HCT116 (cell line): ENCODE measurements around the gene ADAM23. TPM values are rescaled to one million over a fixed set of nuclear protein-coding genes. Genes with fewer than 3 reads are reported as not detected.

Source experiments
- ATAC-seq: fragments of 200-7000 bp; cut with Tn5 transposase; 2 replicates; pipeline ENCODE4 v1.9.1; 2020; ENCODE audit warnings: mild to moderate bottlenecking, moderate library complexity
- BruUV-seq: library from RNA; stranded (reverse); fragments of 400-500 nt; replicated peaks from 2 replicates; lab custom pipeline; 2021; lab: Mats Ljungman, UMichigan
- CTCF ChIA-PET: fragments of 300-600 bp; sonication (Branson Sonifier 250); formaldehyde crosslinking; loops from one replicate; lab custom pipeline; 2021; ENCODE audit warnings: antibody characterized with exemption; lab: Charles Lee
- POLR2A ChIA-PET: fragments of 300-600, 350-600 bp; sonication (Branson Sonifier 250); formaldehyde crosslinking; loops from one replicate; lab custom pipeline; 2021; ENCODE audit warnings: antibody characterized with exemption; lab: Charles Lee
- RAD21 ChIA-PET, 2 experiments: fragments of 300-600 bp; sonication (Branson Sonifier 250); formaldehyde crosslinking; loops; one replicate each; lab custom pipeline; 2023; ENCODE audit warnings: low total read pairs in 2 of 2; ENCODE audit not compliant: uncharacterized antibody in 2 of 2, unreplicated experiment in 2 of 2, low non-redundant PET in 1 of 2; lab: Charles Lee
- DNase-seq: peaks from one replicate; pipeline ENCODE4 v3.0.0-alpha.2; 2010; ENCODE audit warnings: low read depth, low spot score
- H2AFZ ChIP-seq: fragments of 200-600 bp; shearing (Covaris generic), sonication (generic); 2 replicates; pipeline ENCODE4 v1.6.1; 2017; ENCODE audit warnings: low read depth, mixed run types, mixed read lengths, antibody characterized with exemption, low read length; ENCODE audit not compliant: poor library complexity, severe bottlenecking
- H3K27ac ChIP-seq: 2 replicates; pipeline ENCODE4 v1.5.1; 2012; ENCODE audit warnings: low read depth, low read length
- H3K27me3 ChIP-seq: fragments of 200-600 bp; sonication (generic); 2 replicates; pipeline ENCODE4 v1.6.1; 2016; ENCODE audit warnings: mixed run types, low read length, mixed read lengths; ENCODE audit not compliant: insufficient read depth
- H3K36me3 ChIP-seq, 2 experiments: fragments of 200-500 bp in 1 of 2; fragments of 200-600 bp in 1 of 2; sonication (Bioruptor generic) in 1 of 2; sonication (generic) in 1 of 2; 2 replicates each; pipeline versions ENCODE4 v1.5.1 to v1.6.1; 2014 to 2016; ENCODE audit warnings: low read length in 2 of 2, inconsistent platforms in 1 of 2, mixed read lengths in 1 of 2, mixed run types in 1 of 2; ENCODE audit not compliant: insufficient read depth in 2 of 2, control insufficient read depth in 1 of 2
- H3K4me1 ChIP-seq, 2 experiments: fragments of 200-600 bp in 1 of 2; sonication (generic) in 1 of 2; 2 replicates each; pipeline versions ENCODE4 v1.5.1 to v1.6.1; 2012 to 2017; ENCODE audit warnings: low read length in 2 of 2, inconsistent platforms in 1 of 2, mild to moderate bottlenecking in 1 of 2, mixed read lengths in 1 of 2, mixed run types in 1 of 2, moderate library complexity in 1 of 2; ENCODE audit not compliant: insufficient read depth in 2 of 2, control insufficient read depth in 1 of 2
- H3K4me2 ChIP-seq: fragments of 200-600 bp; sonication (generic); 2 replicates; pipeline ENCODE4 v1.6.1; 2017; ENCODE audit warnings: mixed run types, low read length, mixed read lengths
- H3K4me3 ChIP-seq, 2 experiments: fragments of 200-600 bp in 1 of 2; sonication (generic) in 1 of 2; replicated peaks in 1 of 2; 2 replicates each; pipeline ENCODE4 v1.5.1; 2011 to 2016; ENCODE audit warnings: low read length in 2 of 2, control low read depth in 1 of 2, low read depth in 1 of 2, mild to moderate bottlenecking in 1 of 2, mixed read lengths in 1 of 2, mixed run types in 1 of 2
- H3K79me2 ChIP-seq: fragments of 200-600 bp; sonication (generic); 2 replicates; pipeline ENCODE4 v1.6.1; 2017; ENCODE audit warnings: mild to moderate bottlenecking, mixed run types, low read length, moderate library complexity, mixed read lengths; ENCODE audit not compliant: insufficient read depth
- H3K9ac ChIP-seq: fragments of 200-600 bp; sonication (generic); 2 replicates; pipeline ENCODE4 v1.6.1; 2016; ENCODE audit warnings: low read length, mixed read lengths
- H3K9me2 ChIP-seq: fragments of 200-600 bp; sonication (generic), shearing (Covaris generic); 2 replicates; pipeline ENCODE4 v1.6.1; 2017; ENCODE audit warnings: mixed run types, mild to moderate bottlenecking, moderate library complexity; ENCODE audit not compliant: insufficient read depth
- H3K9me3 ChIP-seq, 2 experiments: fragments of 200-500 bp in 1 of 2; fragments of 200-600 bp in 1 of 2; sonication (Bioruptor generic) in 1 of 2; sonication (generic) in 1 of 2; 2 replicates each; pipeline ENCODE4 v1.6.1; 2014 to 2017; ENCODE audit warnings: low read length in 2 of 2, mixed read lengths in 2 of 2, inconsistent platforms in 1 of 2, low read depth in 1 of 2, mild to moderate bottlenecking in 1 of 2, mixed run types in 1 of 2, moderate library complexity in 1 of 2; ENCODE audit not compliant: control insufficient read depth in 1 of 2, insufficient read depth in 1 of 2
- H4K20me1 ChIP-seq: fragments of 200-600 bp; sonication (generic), shearing (Covaris generic); 2 replicates; pipeline ENCODE4 v1.6.1; 2017; ENCODE audit warnings: mixed run types, mild to moderate bottlenecking, moderate library complexity; ENCODE audit not compliant: insufficient read depth
- EGR1 ChIP-seq: IDR thresholded peaks from 2 replicates; pipeline ENCODE4 v1.6.1; 2012; ENCODE audit warnings: low read depth
- EZH2 ChIP-seq: fragments of 200-600 bp; sonication (generic); IDR thresholded peaks from 2 replicates; pipeline ENCODE4 v1.6.1; 2017; ENCODE audit warnings: antibody characterized with exemption, mixed run types
- FOSL1 ChIP-seq: IDR thresholded peaks from 2 replicates; pipeline ENCODE4 v1.6.1; 2012; ENCODE audit warnings: low read depth
- MAX ChIP-seq: IDR thresholded peaks from 2 replicates; pipeline ENCODE4 v1.6.1; 2012
- SRF ChIP-seq: IDR thresholded peaks from 2 replicates; pipeline ENCODE4 v1.6.1; 2012; ENCODE audit warnings: low read depth
- ZBTB33 ChIP-seq: IDR thresholded peaks from 2 replicates; pipeline ENCODE4 v1.6.1; 2011; ENCODE audit warnings: mild to moderate bottlenecking, low read length, moderate library complexity; ENCODE audit not compliant: insufficient replicate concordance; ENCODE audit errors: extremely low read depth
- intact Hi-C: fragments of 100-400 bp; cut with micrococcal nuclease; formaldehyde crosslinking; loops from 2 replicates; pipeline ENCODE4 v1.10.0; 2022
- total RNA-seq: library from RNA; stranded (reverse); gene quantifications from one replicate; pipeline ENCODE4 v1.2.1, GENCODE V29; 2021; ENCODE audit not compliant: unreplicated experiment
- TF ChIP-seq, protein P1 (sequence below): IDR thresholded peaks from 2 replicates; pipeline ENCODE4 v1.6.1; 2012; ENCODE audit warnings: low read depth

ADAM23 gene
- total RNA-seq, 1 experiment from 2014 or later: 0.10 TPM

- ATAC-seq: no peak
Measured at GRCh38 chr2:206488623-206489022, 45.3 kb downstream of the ADAM23 start.

More at GRCh38 chr2:206488623-206489022, 45.3 kb downstream of the ADAM23 start:
- TF ChIP-seq MAX: no peak
- TF ChIP-seq SRF: no peak
- TF ChIP-seq, protein P1, sequence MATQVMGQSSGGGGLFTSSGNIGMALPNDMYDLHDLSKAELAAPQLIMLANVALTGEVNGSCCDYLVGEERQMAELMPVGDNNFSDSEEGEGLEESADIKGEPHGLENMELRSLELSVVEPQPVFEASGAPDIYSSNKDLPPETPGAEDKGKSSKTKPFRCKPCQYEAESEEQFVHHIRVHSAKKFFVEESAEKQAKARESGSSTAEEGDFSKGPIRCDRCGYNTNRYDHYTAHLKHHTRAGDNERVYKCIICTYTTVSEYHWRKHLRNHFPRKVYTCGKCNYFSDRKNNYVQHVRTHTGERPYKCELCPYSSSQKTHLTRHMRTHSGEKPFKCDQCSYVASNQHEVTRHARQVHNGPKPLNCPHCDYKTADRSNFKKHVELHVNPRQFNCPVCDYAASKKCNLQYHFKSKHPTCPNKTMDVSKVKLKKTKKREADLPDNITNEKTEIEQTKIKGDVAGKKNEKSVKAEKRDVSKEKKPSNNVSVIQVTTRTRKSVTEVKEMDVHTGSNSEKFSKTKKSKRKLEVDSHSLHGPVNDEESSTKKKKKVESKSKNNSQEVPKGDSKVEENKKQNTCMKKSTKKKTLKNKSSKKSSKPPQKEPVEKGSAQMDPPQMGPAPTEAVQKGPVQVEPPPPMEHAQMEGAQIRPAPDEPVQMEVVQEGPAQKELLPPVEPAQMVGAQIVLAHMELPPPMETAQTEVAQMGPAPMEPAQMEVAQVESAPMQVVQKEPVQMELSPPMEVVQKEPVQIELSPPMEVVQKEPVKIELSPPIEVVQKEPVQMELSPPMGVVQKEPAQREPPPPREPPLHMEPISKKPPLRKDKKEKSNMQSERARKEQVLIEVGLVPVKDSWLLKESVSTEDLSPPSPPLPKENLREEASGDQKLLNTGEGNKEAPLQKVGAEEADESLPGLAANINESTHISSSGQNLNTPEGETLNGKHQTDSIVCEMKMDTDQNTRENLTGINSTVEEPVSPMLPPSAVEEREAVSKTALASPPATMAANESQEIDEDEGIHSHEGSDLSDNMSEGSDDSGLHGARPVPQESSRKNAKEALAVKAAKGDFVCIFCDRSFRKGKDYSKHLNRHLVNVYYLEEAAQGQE: no peak
- no peak for TF ChIP-seq ZBTB33
- TF ChIP-seq FOSL1: no peak
- TF ChIP-seq EGR1: no peak
- TF ChIP-seq EZH2: no peak
- no peak overlapping the region for H3K4me3 ChIP-seq
- H3K79me2 ChIP-seq: no peaks in the 10 kb centered on the region
- H3K27me3 ChIP-seq: no peaks in the 10 kb centered on the region
- no peak overlapping the region for H2AFZ ChIP-seq
- ChIA-PET POLR2A (no interaction called here), CTCF (no interaction called here), RAD21 (no interaction called here)
- H3K36me3 ChIP-seq: no peaks in the 10 kb centered on the region
- H3K4me1 ChIP-seq: no peaks in the 10 kb centered on the region
- H3K9me2 ChIP-seq: no peaks in the 10 kb centered on the region
- H3K27ac ChIP-seq: no peak overlapping the region
- no peaks in the 10 kb centered on the region for H4K20me1 ChIP-seq
- intact Hi-C loops: no loop called here
- H3K9me3 ChIP-seq: no peaks in the 10 kb centered on the region
- no peak overlapping the region for H3K9ac ChIP-seq
- no peak for DNase-seq
- no TSS peak for BruUV-seq
- no peak overlapping the region for H3K4me2 ChIP-seq
